Small intestine (tissue), 7 donors: ENCODE measurements around the gene DDX1. TPM values are rescaled to one million over a fixed set of nuclear protein-coding genes. Genes with fewer than 3 reads are reported as not detected.

Experiments used
- DNase-seq, 2 donors: peaks; one replicate each; pipeline versions ENCODE4 v3.0.0 to v3.0.0-alpha.2; 2013
- FAIRE-seq: peaks from 2 replicates; lab custom pipeline; 2012; peaks lifted over from hg19 to GRCh38; lab: Jason Lieb, UNC
- H3K27ac ChIP-seq, 3 donors: one replicate each; pipeline ENCODE4 v1.5.1; 2013; ENCODE audit warnings: low read length in 2 of 3, mild to moderate bottlenecking in 2 of 3, control low read depth in 1 of 3, inconsistent platforms in 1 of 3, low read depth in 1 of 3, moderate library complexity in 1 of 3
- H3K27me3 ChIP-seq, 3 donors: one replicate each; pipeline ENCODE4 v1.6.1; 2013; ENCODE audit warnings: low read length in 3 of 3, inconsistent platforms in 1 of 3; ENCODE audit not compliant: control insufficient read depth in 3 of 3, insufficient read depth in 3 of 3
- H3K36me3 ChIP-seq, 3 donors: one replicate each; pipeline ENCODE4 v1.6.1; 2013; ENCODE audit warnings: low read length in 3 of 3, inconsistent platforms in 1 of 3, low read depth in 1 of 3, mild to moderate bottlenecking in 1 of 3, moderate library complexity in 1 of 3; ENCODE audit not compliant: control insufficient read depth in 3 of 3, insufficient read depth in 2 of 3
- H3K4me1 ChIP-seq, 3 donors: one replicate each; pipeline ENCODE4 v1.6.1; 2013; ENCODE audit warnings: low read length in 2 of 3, inconsistent platforms in 1 of 3, low read depth in 1 of 3, mild to moderate bottlenecking in 1 of 3, moderate library complexity in 1 of 3; ENCODE audit not compliant: control insufficient read depth in 3 of 3, insufficient read depth in 2 of 3
- H3K4me3 ChIP-seq, 3 donors: one replicate each; pipeline ENCODE4 v1.5.1; 2013; ENCODE audit warnings: low read length in 3 of 3, control low read depth in 1 of 3, inconsistent platforms in 1 of 3, low read depth in 1 of 3, mild to moderate bottlenecking in 1 of 3, moderate library complexity in 1 of 3
- H3K9me3 ChIP-seq, 2 donors: one replicate each; pipeline ENCODE4 v1.6.1; 2013; ENCODE audit warnings: low read depth in 1 of 2, low read length in 1 of 2; ENCODE audit not compliant: control insufficient read depth in 2 of 2, insufficient read depth in 1 of 2
- WGBS, 3 donors: extraction: QIAGEN DNeasy Blood & Tissue Kit; methylation state at CpG; one replicate each; pipeline ENCODE4 v1.1.7; 2013; 5-methylcytosine and 5-hydroxymethylcytosine counted together
- polyA plus RNA-seq, 4 donors: library from polyadenylated mRNA; stranded (reverse) in 3 of 4; unstranded in 1 of 4; fragments of 200-250 nt in 3 of 4; fragments of 120-200 nt in 1 of 4; gene quantifications; one replicate each; pipeline versions ENCODE4 v1.2.1 to v1.2.3, GENCODE V29; 2013
- donor health status: healthy with polysubstance abuse.
- donor health status: control.
- donor health status: control.
- donor health status: Bipolar disorder and iron deficiency.
- donor health status: healthy.

Gene DDX1
- polyA plus RNA-seq, 4 donors: 74.6 to 107 (median 79.4) TPM

DNA sequence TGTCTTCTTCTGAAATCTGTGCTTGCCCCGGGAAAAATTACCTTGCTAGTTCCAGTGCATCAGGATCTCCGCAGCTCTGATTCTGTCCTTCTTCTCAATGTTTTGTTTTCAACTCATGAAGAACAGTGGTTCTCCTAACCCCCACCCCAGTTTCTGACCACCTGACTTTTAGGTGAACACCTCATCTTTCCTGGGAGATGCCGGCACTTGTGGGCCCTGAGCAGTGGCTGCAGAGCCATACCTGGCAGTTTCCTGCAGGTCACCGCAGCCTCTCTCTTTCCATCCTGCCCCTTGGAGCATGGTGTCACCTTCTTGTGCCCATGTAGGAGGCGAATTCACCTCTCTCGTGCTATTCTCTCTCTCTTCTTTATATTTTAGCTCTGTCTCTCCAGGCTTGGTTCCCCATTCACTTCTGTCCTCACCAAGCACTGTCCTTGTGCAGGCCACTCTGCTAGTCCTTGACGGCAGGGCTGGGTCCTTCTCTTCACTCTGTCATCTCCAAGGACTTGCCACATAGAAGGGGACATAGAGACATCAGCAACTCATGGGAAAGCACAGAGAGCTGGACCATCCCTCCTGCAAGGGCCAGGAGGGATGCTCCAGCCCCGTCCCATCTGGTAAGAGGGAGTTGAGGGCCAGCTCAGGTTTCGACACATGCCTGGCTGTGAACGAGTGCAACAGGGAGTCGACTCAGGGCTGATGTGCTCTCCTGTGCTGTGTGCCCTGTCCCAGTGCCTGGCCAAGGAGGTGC lies 59.1 kb downstream of the DDX1 start:
- Histone ChIP-seq H3K9me3 (no peaks in the 10 kb centered on the region), H3K4me1 (no peaks in the 10 kb centered on the region), H3K27me3 (no peaks in the 10 kb centered on the region), H3K27ac (no peak overlapping the region), H3K4me3 (no peak overlapping the region), H3K36me3 (no peaks in the 10 kb centered on the region)
- no peak for FAIRE-seq
- WGBS, 3 donors: 84 to 85% (median 84%) methylated on average over 11 of the region's 11 CpGs
- DNase-seq: no peak

- no peak overlapping the region for H3K4me3 ChIP-seq
- DNase-seq (no peak), FAIRE-seq (no peak)
- no peak overlapping the region for H3K27ac ChIP-seq
- 87 to 96% (median 93%) methylated on average over 7 of the region's 7 CpGs for WGBS, 3 donors
- H3K4me1 ChIP-seq: no peaks in the 10 kb centered on the region
- no peaks in the 10 kb centered on the region for H3K36me3 ChIP-seq
- no peaks in the 10 kb centered on the region for H3K27me3 ChIP-seq
- no peaks in the 10 kb centered on the region for H3K9me3 ChIP-seq
These were observed 59.7 kb downstream of the DDX1 start for GRCh38 chr2:15651367-15651727.

GRCh38 chr2:15652252-15652651 lies 60.6 kb downstream of the DDX1 start:
- Histone ChIP-seq H3K4me3 (no peak overlapping the region), H3K9me3 (no peaks in the 10 kb centered on the region), H3K36me3 (no peaks in the 10 kb centered on the region), H3K27ac (no peak overlapping the region), H3K27me3 (no peaks in the 10 kb centered on the region), H3K4me1 (no peaks in the 10 kb centered on the region)
- DNase-seq (no peak), FAIRE-seq (no peak)
- 87 to 93% (median 89%) methylated on average over 8 of the region's 8 CpGs for WGBS, 3 donors

DNA sequence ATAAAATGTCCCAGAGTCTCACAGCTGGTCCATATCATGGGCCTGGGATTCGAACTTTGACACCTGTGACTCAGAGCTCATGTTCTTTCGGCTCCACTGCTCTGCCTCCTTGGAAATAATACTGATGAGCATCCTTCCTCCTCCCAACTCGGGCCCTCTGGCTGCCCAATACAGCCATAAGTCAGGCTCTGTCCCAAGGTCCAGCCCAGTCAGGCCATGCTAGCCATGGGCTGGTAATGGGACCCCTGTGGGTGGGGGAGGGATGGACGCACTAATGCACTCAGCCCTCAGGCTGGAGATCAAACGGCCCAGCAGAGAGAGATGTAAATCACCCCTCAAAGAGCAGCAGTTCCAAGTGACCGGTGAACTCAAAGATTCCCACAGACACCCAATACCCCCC lies 61.1 kb downstream of the DDX1 start:
- no peak overlapping the region for H3K4me3 ChIP-seq
- no peaks in the 10 kb centered on the region for H3K36me3 ChIP-seq
- H3K4me1 ChIP-seq: no peaks in the 10 kb centered on the region
- no peaks in the 10 kb centered on the region for H3K9me3 ChIP-seq
- WGBS, 3 donors: 46 to 62% (median 57%) methylated on average over 6 of the region's 6 CpGs
- no peak overlapping the region for H3K27ac ChIP-seq
- H3K27me3 ChIP-seq: no peaks in the 10 kb centered on the region
- DNase-seq: peak in 1 of 2 donors; percentile 67
- FAIRE-seq: no peak

GRCh38 chr2:15653806-15654726 lies 62.4 kb downstream of the DDX1 start:
- H3K27me3 ChIP-seq: no peaks in the 10 kb centered on the region
- H3K4me1 ChIP-seq: no peaks in the 10 kb centered on the region
- 91 to 94% (median 92%) methylated on average over 31 of the region's 31 CpGs for WGBS, 3 donors
- H3K4me3 ChIP-seq: no peak overlapping the region
- no peak for DNase-seq
- no peak for FAIRE-seq
- H3K27ac ChIP-seq: no peak overlapping the region
- no peaks in the 10 kb centered on the region for H3K36me3 ChIP-seq
- H3K9me3 ChIP-seq: no peaks in the 10 kb centered on the region

GRCh38 chr2:15654727-15655073 lies 63.0 kb downstream of the DDX1 start:
- WGBS, 3 donors: 87 to 94% (median 90%) methylated on average over 8 to 9 of the region's 9 CpGs
- Histone ChIP-seq H3K4me3 (no peak overlapping the region), H3K4me1 (no peaks in the 10 kb centered on the region), H3K9me3 (no peaks in the 10 kb centered on the region), H3K27me3 (no peaks in the 10 kb centered on the region), H3K36me3 (no peaks in the 10 kb centered on the region), H3K27ac (no peak overlapping the region)
- FAIRE-seq (no peak), DNase-seq (no peak)

GRCh38 chr2:15655123-15655887 lies 63.6 kb downstream of the DDX1 start:
- DNase-seq (no peak), FAIRE-seq (no peak)
- Histone ChIP-seq H3K27me3 (no peaks in the 10 kb centered on the region), H3K4me3 (no peak overlapping the region), H3K27ac (no peak overlapping the region), H3K4me1 (no peaks in the 10 kb centered on the region), H3K36me3 (no peaks in the 10 kb centered on the region), H3K9me3 (no peaks in the 10 kb centered on the region)
- WGBS, 3 donors: 89 to 95% (median 91%) methylated on average over 7 of the region's 7 CpGs

DNA sequence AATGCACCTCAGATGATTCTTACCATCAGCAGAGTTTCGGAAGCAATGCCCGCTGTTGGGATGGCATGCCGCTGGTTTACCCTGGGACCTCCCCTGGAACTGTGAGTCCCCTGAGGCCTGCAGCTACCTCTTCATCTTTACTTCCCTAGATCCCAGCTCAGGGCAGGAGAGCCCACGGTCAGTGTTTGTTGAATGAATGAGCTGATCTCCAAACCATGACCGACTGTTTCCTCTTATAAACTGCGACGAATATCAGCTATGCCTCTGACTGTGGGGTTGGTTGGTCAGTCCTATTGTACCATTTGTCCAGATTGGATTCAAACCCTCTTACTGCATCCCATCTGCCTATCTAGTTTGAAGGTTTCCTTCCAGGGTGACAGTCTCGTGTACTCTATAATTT lies 64.4 kb downstream of the DDX1 start:
- Histone ChIP-seq H3K4me3 (no peak overlapping the region), H3K9me3 (no peaks in the 10 kb centered on the region), H3K27ac (no peak overlapping the region), H3K36me3 (no peaks in the 10 kb centered on the region), H3K27me3 (no peaks in the 10 kb centered on the region), H3K4me1 (no peaks in the 10 kb centered on the region)
- no peak for FAIRE-seq
- DNase-seq: no peak
- 90 to 94% (median 93%) methylated on average over 8 of the region's 8 CpGs for WGBS, 3 donors
